ENCODE results near the gene CIROP. TPM values are rescaled to one million over a fixed set of nuclear protein-coding genes. Genes with fewer than 3 reads are reported as not detected.

The CIROP gene
- total RNA-seq, 2 donors from 2014 or later: not detected

GRCh38 chr14:23106747-23107045, 1.9 kb upstream of the CIROP start:
- Histone ChIP-seq H3K4me3 (no peak overlapping the region), H3K27me3 (no peaks in the 10 kb centered on the region), H3K9me3 (no peaks in the 10 kb centered on the region), H3K9ac (ENCODE audit: low read depth in 2 of 2, low read length in 2 of 2) (no peak overlapping the region), H3K36me3 (no peaks in the 10 kb centered on the region), H3K27ac (no peak overlapping the region), H3K4me1 (no peaks in the 10 kb centered on the region)
- no peak for TF ChIP-seq CTCF (IDR thresholded peaks at IDR 0.05)
- DNase-seq: no peak
- intact Hi-C loops (cut with DNase I): no loop called here

- DNase-seq: no peak
- no peaks in the 10 kb centered on the region for H3K36me3 ChIP-seq
- no peaks in the 10 kb centered on the region for H3K4me1 ChIP-seq
- intact Hi-C loops (cut with DNase I): no loop called here
- H3K9ac ChIP-seq (ENCODE audit: low read depth in 2 of 2, low read length in 2 of 2): no peak overlapping the region
- H3K27ac ChIP-seq: no peak overlapping the region
- no peak for TF ChIP-seq CTCF (IDR thresholded peaks at IDR 0.05)
- H3K9me3 ChIP-seq: no peaks in the 10 kb centered on the region
- no peak overlapping the region for H3K4me3 ChIP-seq
- no peaks in the 10 kb centered on the region for H3K27me3 ChIP-seq
Measured at GRCh38 chr14:23105348-23105824, 597 bp upstream of the CIROP start.

- intact Hi-C loops (cut with DNase I): no loop called here
- H3K9me3 ChIP-seq: no peaks in the 10 kb centered on the region
- H3K4me1 ChIP-seq: no peaks in the 10 kb centered on the region
- H3K9ac ChIP-seq (ENCODE audit: low read depth in 2 of 2, low read length in 2 of 2): no peak overlapping the region
- H3K4me3 ChIP-seq: no peak overlapping the region
- no peak overlapping the region for H3K27ac ChIP-seq
- H3K27me3 ChIP-seq: no peaks in the 10 kb centered on the region
- no peak for TF ChIP-seq CTCF (IDR thresholded peaks at IDR 0.05)
- DNase-seq: no peak
- H3K36me3 ChIP-seq: no peaks in the 10 kb centered on the region
Measured at GRCh38 chr14:23104070-23104590, 659 bp downstream of the CIROP start.

GRCh38 chr14:23103581-23103980, 1.2 kb downstream of the CIROP start:
- no peaks in the 10 kb centered on the region for H3K27me3 ChIP-seq
- no peaks in the 10 kb centered on the region for H3K4me1 ChIP-seq
- no peak overlapping the region for H3K27ac ChIP-seq
- intact Hi-C loops (cut with DNase I): no loop called here
- H3K36me3 ChIP-seq: no peaks in the 10 kb centered on the region
- H3K9ac ChIP-seq (ENCODE audit: low read depth in 2 of 2, low read length in 2 of 2): no peak overlapping the region
- TF ChIP-seq CTCF (IDR thresholded peaks at IDR 0.05): no peak
- no peaks in the 10 kb centered on the region for H3K9me3 ChIP-seq
- DNase-seq: no peak
- no peak overlapping the region for H3K4me3 ChIP-seq

- no peak overlapping the region for H3K4me3 ChIP-seq
- H3K36me3 ChIP-seq: no peaks in the 10 kb centered on the region
- DNase-seq: no peak
- H3K9ac ChIP-seq (ENCODE audit: low read depth in 2 of 2, low read length in 2 of 2): no peak overlapping the region
- H3K27me3 ChIP-seq: no peaks in the 10 kb centered on the region
- intact Hi-C loops (cut with DNase I): no loop called here
- no peaks in the 10 kb centered on the region for H3K9me3 ChIP-seq
- H3K27ac ChIP-seq: no peak overlapping the region
- H3K4me1 ChIP-seq: no peaks in the 10 kb centered on the region
- no peak for TF ChIP-seq CTCF (IDR thresholded peaks at IDR 0.05)
Measured at GRCh38 chr14:23102801-23103200, 2.0 kb downstream of the CIROP start.
